ENCODE results near the gene C8B.

DNA sequence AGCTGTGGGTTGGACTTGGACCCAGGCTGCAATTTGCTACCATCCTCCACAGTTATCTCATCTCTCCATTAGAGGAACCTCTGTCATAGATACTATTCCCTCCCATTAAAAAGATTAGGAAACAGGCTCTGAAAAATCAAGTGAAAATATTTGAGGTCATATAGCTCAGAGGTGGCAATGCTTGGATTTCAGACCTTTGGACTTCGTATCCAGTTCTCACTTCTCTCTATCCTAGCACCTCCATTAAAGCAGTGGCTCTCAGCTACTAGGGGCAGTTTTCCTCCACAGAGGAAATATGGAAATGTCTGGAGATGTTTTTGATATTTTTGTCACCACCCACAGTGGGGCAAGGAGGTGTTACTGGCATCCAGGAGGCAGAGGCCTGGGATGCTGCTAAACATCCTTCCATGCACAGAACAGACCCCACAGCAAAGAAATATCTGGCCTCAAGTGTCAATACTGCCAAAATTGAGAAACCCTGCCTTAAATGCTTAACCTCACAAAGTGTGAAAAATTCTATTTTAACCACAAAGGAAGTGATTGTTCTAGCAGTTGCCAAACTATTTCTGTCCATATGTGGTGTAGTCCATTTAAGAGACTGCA lies 57.1 kb downstream of the C8B start:
- TF ChIP-seq CTCF (IDR thresholded peaks at IDR 0.05) (no peak), POLR2AphosphoS5 (IDR thresholded peaks at IDR 0.05) (no peak), POLR2A (IDR thresholded peaks at IDR 0.05) (no peak)

Data from breast epithelium (tissue), 3 donors.